HG03342 (cell line): ENCODE measurements around the gene PEX19.

Experiments
- ATAC-seq: cut with Tn5 transposase; IDR thresholded peaks from one replicate; pipeline ENCODE4 v1.9.1; 2021; ENCODE audit warnings: mild to moderate bottlenecking, moderate library complexity; ENCODE audit not compliant: unreplicated experiment

Gene PEX19

GRCh38 chr1:160282807-160283206, 2.1 kb downstream of the PEX19 start:
- ATAC-seq: no peak

- ATAC-seq: no peak
These were observed 6.9 kb downstream of the PEX19 start for GRCh38 chr1:160277987-160278386.

- ATAC-seq: no peak
These were observed 7.6 kb downstream of the PEX19 start for GRCh38 chr1:160277330-160277729.

GRCh38 chr1:160271025-160271424, 13.9 kb downstream of the PEX19 start:
- no peak for ATAC-seq

- no peak for ATAC-seq
These were observed 17.5 kb downstream of the PEX19 start for GRCh38 chr1:160267284-160267991.

GRCh38 chr1:160264795-160265307, 20.1 kb downstream of the PEX19 start:
- ATAC-seq: no peak

- peak; percentile 75 for ATAC-seq
These were observed 22.8 kb downstream of the PEX19 start, which contains the start of gene DCAF8 for GRCh38 chr1:160261893-160262794. Gene DCAF8 (minus strand): TSS chr1:160262549. CDS start chr1:160244008, 18,541 bp downstream.

- ATAC-seq: peak; percentile 39
These were observed 23.4 kb downstream of the PEX19 start for GRCh38 chr1:160261556-160261892.

- ATAC-seq: no peak
These were observed 24.2 kb downstream of the PEX19 start for GRCh38 chr1:160260406-160261382.

GRCh38 chr1:160258177-160258798, 26.6 kb downstream of the PEX19 start:
- ATAC-seq: no peak

- ATAC-seq: no peak
These were observed 27.4 kb downstream of the PEX19 start for GRCh38 chr1:160257411-160258015.

GRCh38 chr1:160256396-160257046, 28.4 kb downstream of the PEX19 start:
- no peak for ATAC-seq

- no peak for ATAC-seq
These were observed 29.1 kb downstream of the PEX19 start for GRCh38 chr1:160255781-160256300.

GRCh38 chr1:160251687-160252526, 33.0 kb downstream of the PEX19 start:
- peak; percentile 78 for ATAC-seq

- ATAC-seq: no peak
These were observed 33.9 kb downstream of the PEX19 start for GRCh38 chr1:160251011-160251410.

- no peak for ATAC-seq
These were observed 37.9 kb downstream of the PEX19 start for GRCh38 chr1:160247053-160247452.

GRCh38 chr1:160245434-160245833, 39.5 kb downstream of the PEX19 start:
- ATAC-seq: no peak

- ATAC-seq: no peak
These were observed 40.7 kb downstream of the PEX19 start for GRCh38 chr1:160244209-160244608.
